Amniotic stem cell (primary cell): ENCODE data around the gene LENG9.
"Not testable (repeated sequence)": the region's sequence is repeated elsewhere in the genome, so short reads cannot be mapped to it uniquely, and the experiment has no call there.

Source experiments
- DNase-seq: peaks from one replicate; lab custom pipeline; 2025; lab: John Stamatoyannopoulos, UW

Gene LENG9

GRCh38 chr19:54459282-54460229, 4.0 kb downstream of the LENG9 start:
- DNase-seq, result no peak

- DNase-seq, result no peak
Observed at GRCh38 chr19:54458648-54459281, 4.8 kb downstream of the LENG9 start.

- DNase-seq, result no peak
Observed at GRCh38 chr19:54457773-54458647, 5.6 kb downstream of the LENG9 start.

- DNase-seq, result no peak
Observed at GRCh38 chr19:54456423-54457373, 6.9 kb downstream of the LENG9 start.

DNA sequence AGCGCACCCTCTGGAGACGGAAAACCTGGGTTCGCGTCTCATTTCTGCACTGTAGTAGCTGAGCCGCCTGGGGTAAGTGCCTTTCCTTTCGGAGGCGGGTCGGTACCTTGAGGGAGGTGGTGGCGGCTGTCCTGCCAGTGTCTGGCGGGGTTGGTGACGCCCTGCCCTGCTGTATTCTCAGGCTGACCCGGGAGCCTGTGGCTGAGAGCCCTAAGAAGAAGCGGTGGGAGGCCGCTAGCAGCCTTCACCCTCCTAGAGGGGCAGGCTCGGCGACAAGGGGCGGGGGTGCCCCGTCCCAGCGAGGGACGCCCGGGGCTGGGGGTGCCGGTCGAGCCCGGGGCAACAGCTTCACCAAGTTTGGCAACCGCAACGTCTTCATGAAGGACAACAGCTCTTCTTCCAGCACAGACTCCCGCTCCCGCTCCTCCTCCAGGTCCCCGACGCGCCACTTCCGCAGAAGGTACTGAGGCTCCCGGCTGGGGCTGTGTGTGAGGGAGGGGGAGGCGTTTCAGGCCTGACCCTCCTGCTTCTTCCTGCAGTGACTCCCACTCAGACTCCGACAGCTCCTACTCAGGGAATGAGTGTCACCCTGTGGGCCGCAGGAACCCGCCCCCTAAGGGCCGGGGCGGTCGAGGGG, 7.7 kb downstream of the LENG9 start:
- DNase-seq, result no peak

DNA sequence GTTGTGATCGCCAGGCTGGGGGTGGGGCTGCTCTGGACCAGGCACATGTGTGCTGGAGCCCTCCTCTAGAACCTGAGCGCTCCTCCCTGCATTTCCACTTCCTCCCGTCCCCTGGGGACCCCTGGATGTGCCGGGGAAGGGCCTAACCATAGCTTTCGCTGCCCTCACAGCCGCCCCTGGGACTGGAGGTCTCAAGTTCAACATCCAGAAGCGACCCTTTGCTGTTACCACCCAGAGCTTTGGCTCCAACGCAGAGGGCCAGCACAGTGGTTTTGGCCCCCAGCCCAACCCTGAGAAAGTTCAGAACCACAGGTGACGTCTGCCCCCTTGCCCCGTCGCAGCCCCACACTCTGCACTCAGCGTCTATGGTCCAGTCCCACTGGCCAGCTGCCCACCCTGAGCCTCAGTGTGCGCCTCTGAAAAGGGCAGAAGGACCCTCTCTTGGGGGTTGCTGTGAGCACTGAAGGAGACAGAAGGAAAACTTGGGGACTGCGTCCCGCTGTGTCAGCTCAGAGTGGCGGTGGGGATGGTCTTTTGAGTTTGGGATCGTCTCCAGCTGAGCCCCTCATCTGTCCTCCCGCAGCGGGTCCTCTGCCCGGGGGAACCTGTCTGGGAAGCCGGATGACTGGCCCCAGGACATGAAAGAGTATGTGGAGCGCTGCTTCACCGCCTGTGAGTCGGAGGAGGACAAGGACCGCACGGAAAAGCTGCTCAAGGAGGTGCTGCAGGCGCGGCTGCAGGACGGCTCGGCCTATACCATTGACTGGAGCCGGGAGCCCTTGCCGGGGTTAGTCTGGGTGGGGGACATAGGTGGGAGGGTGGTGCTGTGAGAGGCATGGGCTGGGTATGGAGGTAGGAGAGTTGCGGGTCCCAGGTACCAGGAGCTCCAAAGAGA, 8.6 kb downstream of the LENG9 start:
- no peak for DNase-seq

GRCh38 chr19:54453921-54454780, 9.4 kb downstream of the LENG9 start:
- no peak for DNase-seq

DNA sequence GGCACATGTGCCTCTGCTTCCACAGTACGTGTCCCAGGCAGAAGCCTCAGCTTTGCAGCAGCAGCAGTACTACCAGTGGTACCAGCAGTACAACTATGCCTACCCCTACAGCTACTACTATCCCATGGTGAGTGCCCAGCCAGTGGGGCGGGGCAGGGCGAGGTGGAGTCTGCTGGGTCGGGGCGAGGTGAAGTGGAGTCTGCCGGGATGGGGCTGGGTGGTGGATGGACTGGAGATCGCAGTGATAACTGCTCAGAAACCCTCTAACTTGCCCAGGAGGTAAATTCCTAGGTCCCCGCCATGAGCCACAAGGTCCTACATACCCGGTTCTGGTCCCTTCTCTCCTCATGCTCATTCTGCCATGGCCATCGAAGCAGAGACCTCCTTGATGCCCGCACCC, 11.0 kb downstream of the LENG9 start:
- no peak for DNase-seq

GRCh38 chr19:54451997-54452396, 11.6 kb downstream of the LENG9 start:
- DNase-seq, result no peak

DNA sequence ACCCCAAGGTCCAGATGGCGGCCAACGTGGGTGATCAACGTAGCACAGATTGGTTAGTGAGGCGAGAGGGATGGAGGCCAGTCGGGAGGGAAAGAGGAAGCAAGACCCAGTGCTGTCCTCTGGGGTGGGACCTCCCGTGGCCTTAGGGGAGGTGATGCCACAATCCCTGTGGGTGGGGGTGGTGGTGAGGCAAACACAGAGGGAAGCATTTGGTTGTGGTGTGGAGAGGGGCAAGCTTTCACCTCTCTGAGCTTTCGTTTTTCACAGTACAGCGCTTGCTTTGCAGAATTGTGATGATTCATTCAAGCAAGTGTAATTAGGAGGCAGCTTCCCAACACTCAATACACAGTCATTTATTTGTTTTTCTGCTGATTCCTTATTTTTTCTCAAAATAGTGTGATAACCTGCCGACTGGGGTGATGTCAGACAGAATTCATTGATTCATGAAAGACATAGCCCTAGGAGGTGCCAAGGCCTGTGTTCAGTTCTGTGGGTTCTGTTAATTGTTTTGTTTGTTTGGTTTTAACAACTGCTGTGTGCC, 12.2 kb downstream of the LENG9 start:
- DNase-seq, result no peak

DNA sequence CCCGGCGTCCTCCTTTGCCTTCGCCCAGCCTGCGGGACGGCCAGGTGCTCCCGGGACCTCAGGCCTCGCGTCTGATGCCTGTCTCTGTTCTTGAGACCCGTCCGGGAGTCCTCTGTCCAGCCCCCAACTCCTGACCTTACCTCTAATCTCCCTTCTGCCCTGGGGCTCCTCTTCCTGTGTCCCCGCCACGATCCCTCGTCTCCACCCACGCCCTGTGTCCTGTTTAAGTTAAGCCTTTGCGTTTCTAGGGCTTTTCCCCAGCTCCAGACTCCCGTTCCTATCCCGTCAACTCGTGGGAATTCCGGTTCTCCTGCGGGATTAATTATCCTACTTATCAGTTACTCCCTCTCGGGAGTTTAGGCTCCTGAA, 13.9 kb downstream of the LENG9 start:
- DNase-seq, result no peak

DNA sequence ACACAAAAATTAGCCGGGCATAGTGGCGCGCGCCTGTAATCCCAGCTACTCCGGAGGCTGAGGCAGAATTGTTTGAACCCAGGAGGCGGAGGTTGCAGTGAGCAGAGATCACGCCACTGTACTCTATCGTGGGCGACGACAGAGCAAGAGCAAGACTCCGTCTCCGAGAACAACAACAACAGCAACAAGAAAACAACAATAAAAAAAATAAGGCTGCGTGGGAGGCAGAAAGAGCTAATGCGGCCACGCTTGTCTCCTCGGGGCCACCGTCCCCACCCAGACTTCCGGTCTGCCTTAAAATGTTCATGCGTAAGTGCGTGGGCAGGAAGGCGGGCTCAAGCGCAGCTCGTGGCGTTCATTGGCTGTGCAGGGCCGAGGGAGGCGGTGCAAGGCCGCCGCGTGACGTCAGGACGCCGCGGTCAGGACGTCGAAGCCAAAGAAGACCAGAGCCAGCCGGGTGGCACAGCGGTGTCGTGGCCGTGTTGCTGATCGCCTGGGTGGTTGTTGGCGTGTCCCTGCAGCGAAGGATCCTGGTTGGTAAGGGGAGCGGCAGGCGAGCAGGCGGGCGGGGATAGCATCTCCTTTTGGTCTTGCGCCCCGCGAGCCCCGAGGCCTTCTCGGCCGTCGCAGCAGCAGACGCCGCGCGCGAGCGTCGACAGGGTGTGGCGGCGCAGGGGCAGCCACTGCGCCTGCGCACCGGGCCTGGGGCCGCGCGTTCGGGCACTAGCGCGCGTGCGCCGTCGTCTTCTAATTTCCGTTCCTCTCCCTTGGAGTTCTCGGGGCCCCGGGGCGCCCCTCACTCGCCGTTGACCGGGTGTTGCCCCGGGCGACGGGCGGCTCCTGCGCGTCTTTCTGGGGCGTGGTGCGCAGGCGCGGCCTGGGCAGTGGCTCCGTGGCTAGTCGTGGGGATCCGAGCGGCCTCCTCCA, 14.5 kb downstream of the LENG9 start, which contains the start of gene LENG8:
LENG8 (plus strand) TSS at position 426 of the 927 bp plus-strand sequence. CDS start 2,146 bp downstream, outside the sequence.
- DNase-seq, result peak; percentile 98

DNA sequence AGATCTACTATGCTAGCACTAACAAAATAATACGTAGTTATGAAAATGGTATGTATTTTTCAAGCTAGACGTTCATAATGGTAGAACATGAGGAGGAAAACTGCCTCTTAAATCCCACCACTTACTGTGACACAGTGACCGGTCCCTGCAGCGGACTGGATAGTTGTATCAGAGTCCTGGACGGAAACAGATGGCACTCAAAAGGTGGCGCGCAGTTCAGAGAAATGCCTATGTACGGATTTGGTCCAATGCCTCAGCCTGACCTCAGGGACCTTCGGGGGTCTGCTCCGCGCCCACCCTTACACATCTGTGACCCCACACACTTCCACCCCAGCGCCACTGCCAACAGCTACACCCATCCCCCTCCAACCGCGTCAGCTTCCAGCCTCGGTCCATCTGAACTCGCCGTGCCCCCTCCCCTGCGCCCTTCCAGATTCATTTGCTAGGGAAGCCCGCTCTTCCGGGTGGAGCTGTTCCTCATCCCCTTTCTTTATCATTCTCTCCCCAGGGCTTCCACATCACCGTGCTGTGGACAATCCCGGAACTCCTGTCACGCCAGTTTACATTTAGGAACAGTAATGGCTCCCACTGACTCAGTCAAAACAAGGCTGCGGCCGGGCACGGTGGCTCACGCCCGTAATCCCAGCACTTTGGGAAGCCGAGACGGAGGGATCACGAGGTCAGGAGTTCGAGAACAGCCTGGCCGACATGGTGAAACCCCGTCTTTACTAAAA, 15.4 kb downstream of the LENG9 start:
- DNase-seq, result peak; percentile 56

GRCh38 chr19:54446349-54446748, 17.2 kb downstream of the LENG9 start:
- DNase-seq, result not testable (repeated sequence)

GRCh38 chr19:54444737-54445136, 18.8 kb downstream of the LENG9 start:
- no peak for DNase-seq

GRCh38 chr19:54440641-54441040, 22.9 kb downstream of the LENG9 start:
- no peak for DNase-seq
